ENCODE results near the gene DDAH1. TPM values are rescaled to one million over a fixed set of nuclear protein-coding genes. Genes with fewer than 3 reads are reported as not detected.

Gene DDAH1
- total and polyA plus RNA-seq, 4 donors, result 13.6 to 57.2 (median 38.7) TPM

GRCh38 chr1:85463731-85464496, 1.0 kb downstream of the DDAH1 start:
- no peak for TF ChIP-seq CTCF (IDR thresholded peaks at IDR 0.05; ENCODE audit: control extremely low read depth, extremely low read depth)
- H3K4me1 ChIP-seq (ENCODE audit: control insufficient read depth in 5 of 5, insufficient read depth in 5 of 5, low read length in 5 of 5), result peaks cover 3 to 31% (median 21%) of the 10 kb centered on the region in 5 donors
- H3K9ac ChIP-seq (ENCODE audit: insufficient read depth in 1 of 2, low read length in 2 of 2), result peak overlapping the region; percentile 39 to 54
- 6% methylated on average over 26 of the region's 26 CpGs for WGBS, 2 donors
- H3K27me3 ChIP-seq (ENCODE audit: control insufficient read depth in 3 of 3, insufficient read depth in 3 of 3, low read length in 2 of 3), result no peaks in the 10 kb centered on the region
- ATAC-seq (ENCODE audit: insufficient read depth, low FRiP score) (no peak), DNase-seq (peak in 2 of 3 donors; percentile 43 to 50)
- H3K4me3 ChIP-seq, result peak overlapping the region; percentile 54
- H3K36me3 ChIP-seq (ENCODE audit: control insufficient read depth in 4 of 4, insufficient read depth in 4 of 4, low read length in 4 of 4), result no peaks in the 10 kb centered on the region
- peak overlapping the region in 1 of 2 donors; percentile 75 for H3K27ac ChIP-seq (ENCODE audit: low read depth in 1 of 2, low read length in 1 of 2)
- H3K9me3 ChIP-seq (ENCODE audit: control insufficient read depth in 4 of 4, insufficient read depth in 3 of 4, low read length in 3 of 4), result no peaks in the 10 kb centered on the region

DNA sequence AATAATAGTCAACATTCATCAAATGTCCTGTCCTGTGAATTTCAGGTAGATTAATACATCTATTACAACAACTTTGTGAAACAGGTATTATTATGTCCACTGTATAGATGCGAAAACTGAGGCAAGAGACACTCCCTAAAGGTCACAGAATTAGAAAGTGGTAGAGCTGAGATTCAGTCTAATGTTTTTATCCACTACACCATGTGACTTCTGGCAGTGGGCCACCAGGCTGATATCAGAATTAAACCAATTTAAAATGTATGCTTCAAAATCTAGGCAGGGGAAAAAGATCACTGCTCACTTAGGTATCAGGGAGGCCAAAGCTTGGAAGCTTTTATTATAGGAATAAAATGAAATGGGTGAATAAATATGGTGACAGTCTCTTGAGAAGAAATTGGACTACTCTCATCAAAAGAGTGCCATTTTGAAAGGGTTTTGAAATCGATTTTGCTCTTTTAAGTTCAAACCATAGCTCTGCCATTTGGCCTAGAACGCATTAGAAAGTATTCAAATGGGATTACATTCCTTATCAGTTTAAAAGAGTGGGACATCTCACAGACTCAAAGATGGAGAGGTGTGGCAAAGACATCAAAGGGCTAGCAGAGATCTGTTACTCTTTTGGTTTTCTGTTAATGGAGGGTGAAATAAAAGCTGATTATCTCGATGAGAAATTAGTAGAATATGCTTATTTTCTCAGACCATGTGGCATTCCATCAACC, 1.9 kb downstream of the DDAH1 start:
- Histone ChIP-seq H3K27me3 (ENCODE audit: control insufficient read depth in 3 of 3, insufficient read depth in 3 of 3, low read length in 2 of 3) (no peaks in the 10 kb centered on the region), H3K9ac (ENCODE audit: insufficient read depth in 1 of 2, low read length in 2 of 2) (no peak overlapping the region), H3K4me3 (no peak overlapping the region), H3K4me1 (ENCODE audit: control insufficient read depth in 5 of 5, insufficient read depth in 5 of 5, low read length in 5 of 5) (peaks cover 3 to 31% (median 21%) of the 10 kb centered on the region in 5 donors), H3K36me3 (ENCODE audit: control insufficient read depth in 4 of 4, insufficient read depth in 4 of 4, low read length in 4 of 4) (no peaks in the 10 kb centered on the region), H3K27ac (ENCODE audit: low read depth in 1 of 2, low read length in 1 of 2) (no peak overlapping the region), H3K9me3 (ENCODE audit: control insufficient read depth in 4 of 4, insufficient read depth in 3 of 4, low read length in 3 of 4) (no peaks in the 10 kb centered on the region)
- no peak for TF ChIP-seq CTCF (IDR thresholded peaks at IDR 0.05; ENCODE audit: control extremely low read depth, extremely low read depth)
- no peak for ATAC-seq (ENCODE audit: insufficient read depth, low FRiP score)
- 79 to 81% methylated on average over 4 of the region's 4 CpGs for WGBS, 2 donors
- DNase-seq, result peak in 1 of 3 donors; percentile 19

- DNase-seq (no peak), ATAC-seq (ENCODE audit: insufficient read depth, low FRiP score) (no peak)
- Histone ChIP-seq H3K9ac (ENCODE audit: insufficient read depth in 1 of 2, low read length in 2 of 2) (no peak overlapping the region), H3K4me3 (no peak overlapping the region), H3K36me3 (ENCODE audit: control insufficient read depth in 4 of 4, insufficient read depth in 4 of 4, low read length in 4 of 4) (no peaks in the 10 kb centered on the region), H3K27ac (ENCODE audit: low read depth in 1 of 2, low read length in 1 of 2) (no peak overlapping the region), H3K9me3 (ENCODE audit: control insufficient read depth in 4 of 4, insufficient read depth in 3 of 4, low read length in 3 of 4) (no peaks in the 10 kb centered on the region), H3K27me3 (ENCODE audit: control insufficient read depth in 3 of 3, insufficient read depth in 3 of 3, low read length in 2 of 3) (no peaks in the 10 kb centered on the region), H3K4me1 (ENCODE audit: control insufficient read depth in 5 of 5, insufficient read depth in 5 of 5, low read length in 5 of 5) (peaks cover 3 to 31% (median 21%) of the 10 kb centered on the region in 5 donors)
- no peak for TF ChIP-seq CTCF (IDR thresholded peaks at IDR 0.05; ENCODE audit: control extremely low read depth, extremely low read depth)
- 36 to 59% methylated on average over 5 of the region's 5 CpGs for WGBS, 2 donors
Measured at GRCh38 chr1:85461216-85461918, 3.6 kb downstream of the DDAH1 start.
